PC-9 (cell line): ENCODE measurements around the gene NEIL3.

Experiments
- EZH2 ChIP-seq: fragments of 200-600 bp; sonication (generic); IDR thresholded peaks from 2 replicates; pipeline ENCODE4 v1.8.0; 2017; ENCODE audit warnings: antibody characterized with exemption, low read depth
- TF ChIP-seq, protein P1 (sequence below): fragments of 200-600 bp; sonication (generic); conservative IDR thresholded peaks from 2 replicates; pipeline ENCODE4 v1.6.1; 2017; ENCODE audit warnings: mixed run types, antibody characterized with exemption, mild to moderate bottlenecking, moderate library complexity

DNA sequence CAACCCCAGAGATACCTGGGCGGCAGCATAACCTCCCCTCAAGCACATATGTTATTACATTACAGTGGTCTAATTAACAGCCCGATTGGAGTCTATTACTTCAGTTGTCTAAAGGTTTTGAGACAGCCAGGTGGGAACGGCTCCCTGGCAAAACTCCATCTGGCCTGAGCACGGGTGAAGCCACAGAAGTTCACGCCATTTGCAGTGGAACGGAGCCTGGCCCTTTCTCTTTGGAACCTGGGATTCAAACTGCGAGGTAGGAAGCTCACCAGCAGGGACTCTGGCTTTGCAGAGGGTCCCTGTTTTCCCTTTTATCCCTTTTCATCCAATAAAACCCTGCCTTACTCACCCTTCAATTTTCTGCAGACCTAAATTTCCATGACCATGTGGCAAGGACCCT, 45.9 kb upstream of the NEIL3 start:
- TF ChIP-seq, protein P1, sequence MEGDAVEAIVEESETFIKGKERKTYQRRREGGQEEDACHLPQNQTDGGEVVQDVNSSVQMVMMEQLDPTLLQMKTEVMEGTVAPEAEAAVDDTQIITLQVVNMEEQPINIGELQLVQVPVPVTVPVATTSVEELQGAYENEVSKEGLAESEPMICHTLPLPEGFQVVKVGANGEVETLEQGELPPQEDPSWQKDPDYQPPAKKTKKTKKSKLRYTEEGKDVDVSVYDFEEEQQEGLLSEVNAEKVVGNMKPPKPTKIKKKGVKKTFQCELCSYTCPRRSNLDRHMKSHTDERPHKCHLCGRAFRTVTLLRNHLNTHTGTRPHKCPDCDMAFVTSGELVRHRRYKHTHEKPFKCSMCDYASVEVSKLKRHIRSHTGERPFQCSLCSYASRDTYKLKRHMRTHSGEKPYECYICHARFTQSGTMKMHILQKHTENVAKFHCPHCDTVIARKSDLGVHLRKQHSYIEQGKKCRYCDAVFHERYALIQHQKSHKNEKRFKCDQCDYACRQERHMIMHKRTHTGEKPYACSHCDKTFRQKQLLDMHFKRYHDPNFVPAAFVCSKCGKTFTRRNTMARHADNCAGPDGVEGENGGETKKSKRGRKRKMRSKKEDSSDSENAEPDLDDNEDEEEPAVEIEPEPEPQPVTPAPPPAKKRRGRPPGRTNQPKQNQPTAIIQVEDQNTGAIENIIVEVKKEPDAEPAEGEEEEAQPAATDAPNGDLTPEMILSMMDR, result no peak
- TF ChIP-seq EZH2, result no peak
